Measurements from ENCODE around the gene RSRC2. TPM values are rescaled to one million over a fixed set of nuclear protein-coding genes. Genes with fewer than 3 reads are reported as not detected.
"Not testable (repeated sequence)": the region's sequence is repeated elsewhere in the genome, so short reads cannot be mapped to it uniquely, and the experiment has no call there.

RSRC2 gene
- total RNA-seq, 1 experiment from 2014 or later: 87.3 TPM

DNA sequence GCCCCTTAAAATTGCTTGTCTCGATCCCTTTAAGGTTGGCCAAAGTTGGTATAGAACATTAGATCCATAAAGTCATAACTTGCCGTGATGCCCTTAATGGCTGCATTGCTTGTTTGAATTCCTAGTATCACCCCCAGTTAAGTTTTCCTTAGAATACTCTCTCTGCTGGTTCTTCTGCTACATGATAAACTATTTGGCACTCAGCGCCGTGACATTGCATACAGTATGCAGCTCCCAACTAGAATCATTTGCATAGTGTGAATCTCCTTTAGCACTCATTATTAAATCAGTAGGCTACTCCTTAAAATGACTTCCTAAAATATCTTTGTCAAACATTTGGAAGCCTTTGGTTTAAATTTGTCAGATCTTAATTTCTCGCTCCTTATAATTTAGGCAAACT is 42.6 kb upstream of the RSRC2 start:
- Histone ChIP-seq H4K20me1 (ENCODE audit: low read length) (no peaks in the 10 kb centered on the region), H3K4me2 (ENCODE audit: low read length) (no peak overlapping the region), H3K4me3 (ENCODE audit: low read length) (no peak overlapping the region), H3K4me1 (ENCODE audit: insufficient read depth, low read length) (peaks cover 10% of the 10 kb centered on the region), H3K36me3 (ENCODE audit: low read depth, low read length) (peaks cover 38% of the 10 kb centered on the region), H3K9me3 (ENCODE audit: low read length) (no peaks in the 10 kb centered on the region), H3K9me2 (replicated peaks; ENCODE audit: low read length) (no peaks in the 10 kb centered on the region), H3F3A (ENCODE audit: low read length, unreplicated experiment) (no peaks in the 10 kb centered on the region), H3K27me3 (ENCODE audit: low read length) (no peaks in the 10 kb centered on the region), H3K9ac (ENCODE audit: low read length) (no peak overlapping the region), H2AFZ (ENCODE audit: low read length) (no peak overlapping the region), H3K27ac (ENCODE audit: low read length) (no peak overlapping the region; the same call in 1 of the 2 replicates), H3K79me2 (ENCODE audit: low read length) (no peaks in the 10 kb centered on the region)
- BruUV-seq (replicated peaks): no TSS peak
- POLR2A ChIA-PET (ENCODE audit: unreplicated experiment): no interaction called here
- intact Hi-C loops (cut with micrococcal nuclease): no loop called here
- TF ChIP-seq EZH2phosphoT487 (IDR thresholded peaks at IDR 0.05; ENCODE audit: borderline replicate concordance, low read length): no peak
- TF ChIP-seq, protein P1, sequence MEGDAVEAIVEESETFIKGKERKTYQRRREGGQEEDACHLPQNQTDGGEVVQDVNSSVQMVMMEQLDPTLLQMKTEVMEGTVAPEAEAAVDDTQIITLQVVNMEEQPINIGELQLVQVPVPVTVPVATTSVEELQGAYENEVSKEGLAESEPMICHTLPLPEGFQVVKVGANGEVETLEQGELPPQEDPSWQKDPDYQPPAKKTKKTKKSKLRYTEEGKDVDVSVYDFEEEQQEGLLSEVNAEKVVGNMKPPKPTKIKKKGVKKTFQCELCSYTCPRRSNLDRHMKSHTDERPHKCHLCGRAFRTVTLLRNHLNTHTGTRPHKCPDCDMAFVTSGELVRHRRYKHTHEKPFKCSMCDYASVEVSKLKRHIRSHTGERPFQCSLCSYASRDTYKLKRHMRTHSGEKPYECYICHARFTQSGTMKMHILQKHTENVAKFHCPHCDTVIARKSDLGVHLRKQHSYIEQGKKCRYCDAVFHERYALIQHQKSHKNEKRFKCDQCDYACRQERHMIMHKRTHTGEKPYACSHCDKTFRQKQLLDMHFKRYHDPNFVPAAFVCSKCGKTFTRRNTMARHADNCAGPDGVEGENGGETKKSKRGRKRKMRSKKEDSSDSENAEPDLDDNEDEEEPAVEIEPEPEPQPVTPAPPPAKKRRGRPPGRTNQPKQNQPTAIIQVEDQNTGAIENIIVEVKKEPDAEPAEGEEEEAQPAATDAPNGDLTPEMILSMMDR (conservative IDR thresholded peaks at IDR 0.05; ENCODE audit: low read depth, low read length): no peak
- no peak for TF ChIP-seq EZH2 (IDR thresholded peaks at IDR 0.05; ENCODE audit: low read length, unreplicated experiment)
- CTCF ChIA-PET: no interaction called here
- DNase-seq: no peak
- no peak for ATAC-seq

DNA sequence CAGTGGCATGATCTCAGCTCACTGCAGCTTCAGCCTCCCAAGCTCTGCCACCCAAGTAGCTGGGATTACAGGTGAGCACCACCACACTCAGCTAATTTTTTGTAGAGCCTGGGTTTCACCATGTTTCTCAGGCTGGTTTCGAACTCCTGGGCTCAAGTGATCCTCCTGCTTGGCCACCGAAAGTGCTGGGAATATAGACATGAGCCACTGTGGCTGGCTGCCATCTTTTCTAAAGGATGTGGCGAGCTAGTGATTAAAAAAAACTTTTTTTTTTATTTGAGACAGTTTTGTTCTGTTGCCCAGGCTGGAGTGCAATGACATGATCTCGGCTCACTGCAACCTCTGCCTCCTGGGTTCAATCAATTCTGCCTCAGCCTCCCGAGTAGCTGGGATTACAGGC is 40.1 kb upstream of the RSRC2 start:
- POLR2A ChIA-PET (ENCODE audit: unreplicated experiment); BruUV-seq (replicated peaks); H3K79me2 ChIP-seq (ENCODE audit: low read length); DNase-seq; H3K27me3 ChIP-seq (ENCODE audit: low read length); H3F3A ChIP-seq (ENCODE audit: low read length, unreplicated experiment); H4K20me1 ChIP-seq (ENCODE audit: low read length); H3K4me3 ChIP-seq (ENCODE audit: low read length); H3K9ac ChIP-seq (ENCODE audit: low read length); H3K4me2 ChIP-seq (ENCODE audit: low read length); intact Hi-C loops (cut with micrococcal nuclease); H3K9me2 ChIP-seq (replicated peaks; ENCODE audit: low read length); H3K27ac ChIP-seq (ENCODE audit: low read length); ATAC-seq; H2AFZ ChIP-seq (ENCODE audit: low read length); H3K9me3 ChIP-seq (ENCODE audit: low read length); CTCF ChIA-PET: not testable (repeated sequence)
- Histone ChIP-seq H3K4me1 (ENCODE audit: insufficient read depth, low read length) (peaks cover 10% of the 10 kb centered on the region), H3K36me3 (ENCODE audit: low read depth, low read length) (peaks cover 28% of the 10 kb centered on the region)

DNA sequence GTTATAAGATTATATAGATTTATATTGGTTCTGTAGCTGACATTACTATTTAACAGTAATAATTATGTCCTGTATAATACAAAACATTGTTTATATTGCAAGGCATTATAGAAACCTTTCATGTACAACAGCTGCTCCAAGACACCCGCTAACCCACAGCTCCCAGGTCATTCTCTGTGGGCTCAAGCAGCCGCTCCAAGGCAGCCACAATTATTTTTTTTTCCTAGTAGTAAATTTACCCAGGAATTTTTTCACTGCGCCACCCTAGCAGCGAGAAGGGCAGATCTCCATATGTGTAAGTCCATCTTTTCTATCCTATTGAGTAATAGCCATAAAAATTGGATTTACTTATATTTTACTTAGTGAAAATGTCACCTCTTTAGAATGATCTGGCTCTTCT is 36.6 kb upstream of the RSRC2 start:
- intact Hi-C loops (cut with micrococcal nuclease): no loop called here
- no TSS peak for BruUV-seq (replicated peaks)
- H3K27me3 ChIP-seq (ENCODE audit: low read length): no peaks in the 10 kb centered on the region
- no peak for DNase-seq
- peaks cover 21% of the 10 kb centered on the region; the same call in 1 of the 2 replicates for H3K36me3 ChIP-seq (ENCODE audit: low read depth, low read length)
- ChIA-PET CTCF (no interaction called here), POLR2A (ENCODE audit: unreplicated experiment) (no interaction called here)
- H3K79me2 ChIP-seq (ENCODE audit: low read length): no peaks in the 10 kb centered on the region
- no peaks in the 10 kb centered on the region for H4K20me1 ChIP-seq (ENCODE audit: low read length)
- no peaks in the 10 kb centered on the region for H3K4me1 ChIP-seq (ENCODE audit: insufficient read depth, low read length)
- H3K27ac ChIP-seq (ENCODE audit: low read length): no peak overlapping the region
- TF ChIP-seq, protein P1 (conservative IDR thresholded peaks at IDR 0.05; ENCODE audit: low read depth, low read length): no peak
- TF ChIP-seq EZH2 (IDR thresholded peaks at IDR 0.05; ENCODE audit: low read length, unreplicated experiment) (no peak), EZH2phosphoT487 (IDR thresholded peaks at IDR 0.05; ENCODE audit: borderline replicate concordance, low read length) (no peak)
- no peaks in the 10 kb centered on the region for H3F3A ChIP-seq (ENCODE audit: low read length, unreplicated experiment)
- no peak overlapping the region for H3K4me2 ChIP-seq (ENCODE audit: low read length)
- H3K4me3 ChIP-seq (ENCODE audit: low read length): no peak overlapping the region
- H3K9me2 ChIP-seq (replicated peaks; ENCODE audit: low read length): no peaks in the 10 kb centered on the region
- ATAC-seq: no peak
- no peaks in the 10 kb centered on the region for H3K9me3 ChIP-seq (ENCODE audit: low read length)
- no peak overlapping the region for H2AFZ ChIP-seq (ENCODE audit: low read length)
- no peak overlapping the region for H3K9ac ChIP-seq (ENCODE audit: low read length)

All from PC-3 (cell line).